GM19328 (cell line): ENCODE measurements around the gene YIPF3.
"Not testable (repeated sequence)": the region's sequence is repeated elsewhere in the genome, so short reads cannot be mapped to it uniquely, and the experiment has no call there.

Experiments used
- ATAC-seq: cut with Tn5 transposase; IDR thresholded peaks from one replicate; pipeline ENCODE4 v1.9.1; 2021; ENCODE audit warnings: mild to moderate bottlenecking, moderate library complexity; ENCODE audit not compliant: unreplicated experiment

Gene YIPF3

GRCh38 chr6:43509984-43510826 is 6.5 kb downstream of the YIPF3 start, which contains the start of gene LRRC73:
TSS of gene LRRC73 (minus strand) at chr6:43510346. CDS start at chr6:43509785, 561 bp downstream.
- ATAC-seq = peak; percentile 64

- no peak for ATAC-seq
Measured at GRCh38 chr6:43509142-43509983, 7.4 kb downstream of the YIPF3 start.

GRCh38 chr6:43508481-43509141 is 8.1 kb downstream of the YIPF3 start:
- ATAC-seq = no peak

- ATAC-seq = peak; percentile 41
Measured at GRCh38 chr6:43506667-43507471, 9.9 kb downstream of the YIPF3 start.

GRCh38 chr6:43506171-43506570 is 10.6 kb downstream of the YIPF3 start:
- ATAC-seq = no peak

GRCh38 chr6:43505718-43506117 is 11.0 kb downstream of the YIPF3 start:
- ATAC-seq = no peak

- ATAC-seq = no peak
Measured at GRCh38 chr6:43504756-43505593, 11.8 kb downstream of the YIPF3 start.

GRCh38 chr6:43503443-43503842 is 13.3 kb downstream of the YIPF3 start:
- no peak for ATAC-seq

- no peak for ATAC-seq
Measured at GRCh38 chr6:43502666-43503065, 14.1 kb downstream of the YIPF3 start.

- no peak for ATAC-seq
Measured at GRCh38 chr6:43500921-43501320, 15.8 kb downstream of the YIPF3 start.

GRCh38 chr6:43499028-43499815 is 17.5 kb downstream of the YIPF3 start:
- ATAC-seq = no peak

GRCh38 chr6:43498291-43498690 is 18.4 kb downstream of the YIPF3 start:
- ATAC-seq = not testable (repeated sequence)

GRCh38 chr6:43497689-43498088 is 19.0 kb downstream of the YIPF3 start:
- ATAC-seq = no peak

GRCh38 chr6:43497129-43497396 is 19.7 kb downstream of the YIPF3 start:
- ATAC-seq = no peak

GRCh38 chr6:43496370-43497128 is 20.2 kb downstream of the YIPF3 start:
- no peak for ATAC-seq

GRCh38 chr6:43495409-43495941 is 21.3 kb downstream of the YIPF3 start:
- ATAC-seq = no peak

- no peak for ATAC-seq
Measured at GRCh38 chr6:43494766-43495165, 22.0 kb downstream of the YIPF3 start.

- ATAC-seq = no peak
Measured at GRCh38 chr6:43494321-43494720, 22.4 kb downstream of the YIPF3 start.
